ENCODE results near the gene SMAD3. TPM values are rescaled to one million over a fixed set of nuclear protein-coding genes. Genes with fewer than 3 reads are reported as not detected.

The SMAD3 gene
- total and polyA plus RNA-seq, 7 donors = 2.9 to 47.6 (median 29.3) TPM

GRCh38 chr15:67133738-67134066, 68.3 kb downstream of the SMAD3 start:
- peak overlapping the region; percentile 72 for H3K27ac ChIP-seq
- WGBS, 3 donors = 50 to 59% (median 51%) methylated on average over 3 of the region's 3 CpGs
- peaks cover 99% of the 10 kb centered on the region for H3K4me1 ChIP-seq
- no peak for ATAC-seq
- H3K4me3 ChIP-seq = no peak overlapping the region
- H3K9me3 ChIP-seq = no peaks in the 10 kb centered on the region
- no peak for DNase-seq
- H3K27me3 ChIP-seq (ENCODE audit: insufficient read depth in 3 of 3, low read length in 2 of 3) = no peaks in the 10 kb centered on the region
- TF ChIP-seq, protein P1, sequence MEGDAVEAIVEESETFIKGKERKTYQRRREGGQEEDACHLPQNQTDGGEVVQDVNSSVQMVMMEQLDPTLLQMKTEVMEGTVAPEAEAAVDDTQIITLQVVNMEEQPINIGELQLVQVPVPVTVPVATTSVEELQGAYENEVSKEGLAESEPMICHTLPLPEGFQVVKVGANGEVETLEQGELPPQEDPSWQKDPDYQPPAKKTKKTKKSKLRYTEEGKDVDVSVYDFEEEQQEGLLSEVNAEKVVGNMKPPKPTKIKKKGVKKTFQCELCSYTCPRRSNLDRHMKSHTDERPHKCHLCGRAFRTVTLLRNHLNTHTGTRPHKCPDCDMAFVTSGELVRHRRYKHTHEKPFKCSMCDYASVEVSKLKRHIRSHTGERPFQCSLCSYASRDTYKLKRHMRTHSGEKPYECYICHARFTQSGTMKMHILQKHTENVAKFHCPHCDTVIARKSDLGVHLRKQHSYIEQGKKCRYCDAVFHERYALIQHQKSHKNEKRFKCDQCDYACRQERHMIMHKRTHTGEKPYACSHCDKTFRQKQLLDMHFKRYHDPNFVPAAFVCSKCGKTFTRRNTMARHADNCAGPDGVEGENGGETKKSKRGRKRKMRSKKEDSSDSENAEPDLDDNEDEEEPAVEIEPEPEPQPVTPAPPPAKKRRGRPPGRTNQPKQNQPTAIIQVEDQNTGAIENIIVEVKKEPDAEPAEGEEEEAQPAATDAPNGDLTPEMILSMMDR (IDR thresholded peaks at IDR 0.05) = no peak
- H3K36me3 ChIP-seq (ENCODE audit: insufficient read depth in 1 of 2, low read depth in 1 of 2) = no peaks in the 10 kb centered on the region
- intact Hi-C loops (cut with DNase I) = no loop called here

DNA sequence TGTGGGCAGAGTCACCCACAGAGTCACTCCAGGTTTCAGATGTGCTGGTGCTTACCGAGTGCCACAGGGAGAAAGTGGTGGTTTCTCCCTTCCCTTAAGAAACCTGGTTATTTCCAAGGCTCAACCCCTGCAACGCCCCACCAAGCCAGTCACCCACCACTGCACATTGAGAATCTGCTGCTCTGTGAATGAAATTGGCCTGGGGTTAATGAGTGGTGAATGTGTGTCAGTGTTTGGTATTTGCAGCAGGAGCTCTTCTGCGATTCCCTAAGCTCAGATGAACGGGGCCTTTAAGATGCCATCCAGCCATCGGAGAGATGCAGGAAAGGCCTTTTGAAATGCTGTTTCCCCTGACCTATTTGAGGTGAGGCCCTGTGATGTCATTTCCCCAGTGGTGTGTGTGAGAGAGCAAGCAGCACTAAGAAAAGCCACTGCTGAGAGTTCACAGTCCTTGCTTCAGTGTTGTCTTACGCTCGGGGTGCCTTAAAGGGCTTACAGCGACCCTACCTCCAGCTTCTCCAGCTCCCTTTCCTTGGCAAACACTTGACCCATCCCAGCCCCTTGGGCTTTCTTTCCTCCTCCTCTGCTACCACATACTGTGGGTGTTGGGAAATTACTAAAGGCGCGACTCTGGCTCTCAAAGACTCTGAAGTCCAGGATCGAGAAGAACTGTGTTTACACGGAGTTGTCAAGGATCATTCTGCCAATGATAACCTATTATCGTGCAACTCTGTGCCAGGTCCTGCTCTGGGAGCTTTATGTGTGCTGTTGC, 68.9 kb downstream of the SMAD3 start:
- Histone ChIP-seq H3K36me3 (ENCODE audit: insufficient read depth in 1 of 2, low read depth in 1 of 2) (no peaks in the 10 kb centered on the region), H3K4me3 (no peak overlapping the region), H3K27me3 (ENCODE audit: insufficient read depth in 3 of 3, low read length in 2 of 3) (no peaks in the 10 kb centered on the region), H3K27ac (peak overlapping the region; percentile 72), H3K4me1 (peaks cover 99% of the 10 kb centered on the region), H3K9me3 (no peaks in the 10 kb centered on the region)
- ATAC-seq = peak; percentile 63 to 77 (median 70)
- TF ChIP-seq, protein P1 (IDR thresholded peaks at IDR 0.05) = no peak
- intact Hi-C loops (cut with DNase I) = no loop called here
- WGBS, 3 donors = 30 to 52% (median 32%) methylated on average over 13 of the region's 13 CpGs
- no peak for DNase-seq

DNA sequence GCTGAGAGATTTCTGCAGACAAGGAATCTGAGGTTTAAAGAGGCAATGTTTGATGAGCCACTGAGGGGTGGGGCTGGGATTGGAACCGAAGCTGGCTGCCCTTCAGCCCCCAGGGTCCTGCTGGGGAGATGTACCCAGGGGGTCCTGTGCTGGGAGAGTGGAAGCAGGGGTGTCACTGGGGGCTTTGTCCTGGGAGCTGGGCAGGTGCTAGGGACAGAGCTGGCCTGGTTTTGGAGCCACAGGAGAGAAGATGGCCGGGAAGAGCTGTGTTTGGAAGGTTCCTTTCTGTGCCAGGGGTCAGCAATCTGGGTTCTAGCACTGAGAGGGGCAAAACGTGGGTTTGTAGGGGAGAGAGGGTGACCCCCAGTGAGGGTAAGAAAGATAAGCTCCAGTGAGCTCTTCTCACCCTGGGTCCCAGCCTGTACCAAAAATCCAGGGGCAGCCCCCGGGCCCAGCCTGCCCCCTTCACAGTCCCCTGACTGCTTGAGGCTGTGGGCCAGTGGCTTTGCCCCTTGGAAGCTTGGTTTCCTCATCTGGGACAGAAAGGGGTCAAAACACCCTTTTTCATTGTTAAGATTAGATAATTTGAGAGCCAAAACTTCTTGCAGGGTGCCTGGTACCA, 69.6 kb downstream of the SMAD3 start:
- WGBS, 3 donors = 50 to 61% (median 60%) methylated on average over 4 of the region's 4 CpGs
- intact Hi-C loops (cut with DNase I) = no loop called here
- H3K27ac ChIP-seq = peak overlapping the region; percentile 72
- no peaks in the 10 kb centered on the region for H3K36me3 ChIP-seq (ENCODE audit: insufficient read depth in 1 of 2, low read depth in 1 of 2)
- TF ChIP-seq, protein P1 (IDR thresholded peaks at IDR 0.05) = no peak
- ATAC-seq (peak in 1 of 4 donors; percentile 3), DNase-seq (no peak)
- H3K4me3 ChIP-seq = no peak overlapping the region
- H3K4me1 ChIP-seq = peaks cover 98% of the 10 kb centered on the region
- no peaks in the 10 kb centered on the region for H3K27me3 ChIP-seq (ENCODE audit: insufficient read depth in 3 of 3, low read length in 2 of 3)
- H3K9me3 ChIP-seq = no peaks in the 10 kb centered on the region

DNA sequence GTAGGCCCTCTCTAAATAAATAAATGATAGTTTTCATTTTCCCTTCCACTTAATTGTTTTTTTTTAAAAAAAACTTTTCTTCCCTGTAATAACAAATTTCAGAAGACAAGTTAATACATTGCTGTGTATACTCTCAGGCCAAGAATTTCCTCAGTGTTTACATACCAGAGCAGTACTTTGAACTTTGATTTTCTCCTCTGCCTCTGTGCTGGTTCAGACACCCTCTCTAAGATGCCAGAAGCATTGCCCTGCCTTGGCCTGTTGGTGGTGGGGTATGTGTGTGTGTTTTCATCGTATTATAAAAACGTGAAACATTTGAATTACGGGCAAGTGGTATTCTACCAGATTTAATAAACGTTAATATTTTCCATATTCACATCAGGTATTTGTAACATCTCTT, 70.1 kb downstream of the SMAD3 start:
- intact Hi-C loops (cut with DNase I) = no loop called here
- H3K36me3 ChIP-seq (ENCODE audit: insufficient read depth in 1 of 2, low read depth in 1 of 2) = no peaks in the 10 kb centered on the region
- TF ChIP-seq, protein P1 (IDR thresholded peaks at IDR 0.05) = peak; percentile 6
- H3K4me3 ChIP-seq = no peak overlapping the region
- DNase-seq = no peak
- no peaks in the 10 kb centered on the region for H3K9me3 ChIP-seq
- no peaks in the 10 kb centered on the region for H3K27me3 ChIP-seq (ENCODE audit: insufficient read depth in 3 of 3, low read length in 2 of 3)
- H3K4me1 ChIP-seq = peaks cover 98% of the 10 kb centered on the region
- 66 to 78% (median 68%) methylated on average over 4 of the region's 4 CpGs for whole genome bisulfite sequencing, 3 donors
- peak overlapping the region; percentile 72 for H3K27ac ChIP-seq
- peak in 1 of 4 donors; percentile 25 for ATAC-seq
